ENCODE data around the gene SLIT1.
"Not testable (repeated sequence)": the region's sequence is repeated elsewhere in the genome, so short reads cannot be mapped to it uniquely, and the experiment has no call there.

Gene SLIT1

GRCh38 chr10:97087296-97087695 is 98.5 kb downstream of the SLIT1 start:
- no peaks in the 10 kb centered on the region for H3K4me1 ChIP-seq (ENCODE audit: insufficient read depth, low read length, severe bottlenecking)
- TF ChIP-seq CTCF (IDR thresholded peaks at IDR 0.05; ENCODE audit: low read length) (no peak), EZH2 (IDR thresholded peaks at IDR 0.05; ENCODE audit: borderline replicate concordance, low read length) (no peak)
- H3K79me2 ChIP-seq (ENCODE audit: insufficient read depth, low read length), result no peaks in the 10 kb centered on the region
- no peak overlapping the region for H3K4me3 ChIP-seq (ENCODE audit: low read depth, low read length, poor library complexity, severe bottlenecking)
- H3F3A ChIP-seq (ENCODE audit: insufficient read depth, low read length), result no peaks in the 10 kb centered on the region
- H4K20me1 ChIP-seq (ENCODE audit: insufficient read depth, low read length), result no peaks in the 10 kb centered on the region
- no peak overlapping the region for H2AFZ ChIP-seq (ENCODE audit: low read length)
- no peak overlapping the region for H3K27ac ChIP-seq (ENCODE audit: low read depth, low read length, poor library complexity, severe bottlenecking)
- no peaks in the 10 kb centered on the region for H3K9me3 ChIP-seq (ENCODE audit: low read length)
- H3K27me3 ChIP-seq (ENCODE audit: insufficient read depth, low read length), result no peaks in the 10 kb centered on the region
- no peaks in the 10 kb centered on the region for H3K36me3 ChIP-seq (ENCODE audit: insufficient read depth, low read length)
- no peak overlapping the region for H3K9ac ChIP-seq (ENCODE audit: low read length)
- no peak overlapping the region for H3K4me2 ChIP-seq (ENCODE audit: low read length)
- no peaks in the 10 kb centered on the region for H3K9me2 ChIP-seq (ENCODE audit: low read depth, low read length)

- Histone ChIP-seq H3K27me3 (ENCODE audit: insufficient read depth, low read length) (no peaks in the 10 kb centered on the region), H3K27ac (ENCODE audit: low read depth, low read length, poor library complexity, severe bottlenecking) (no peak overlapping the region), H3K4me3 (ENCODE audit: low read depth, low read length, poor library complexity, severe bottlenecking) (no peak overlapping the region), H3F3A (ENCODE audit: insufficient read depth, low read length) (no peaks in the 10 kb centered on the region), H3K4me1 (ENCODE audit: insufficient read depth, low read length, severe bottlenecking) (no peaks in the 10 kb centered on the region), H3K4me2 (ENCODE audit: low read length) (no peak overlapping the region), H3K9me2 (ENCODE audit: low read depth, low read length) (no peaks in the 10 kb centered on the region), H3K36me3 (ENCODE audit: insufficient read depth, low read length) (no peaks in the 10 kb centered on the region), H2AFZ (ENCODE audit: low read length) (no peak overlapping the region), H3K9me3 (ENCODE audit: low read length) (no peaks in the 10 kb centered on the region), H4K20me1 (ENCODE audit: insufficient read depth, low read length) (no peaks in the 10 kb centered on the region), H3K9ac (ENCODE audit: low read length) (no peak overlapping the region), H3K79me2 (ENCODE audit: insufficient read depth, low read length) (no peaks in the 10 kb centered on the region)
- TF ChIP-seq EZH2 (IDR thresholded peaks at IDR 0.05; ENCODE audit: borderline replicate concordance, low read length), result no peak
- TF ChIP-seq CTCF (IDR thresholded peaks at IDR 0.05; ENCODE audit: low read length), result no peak
Measured at GRCh38 chr10:97086530-97086929, 99.2 kb downstream of the SLIT1 start.

- Histone ChIP-seq H3K79me2 (ENCODE audit: insufficient read depth, low read length) (no peaks in the 10 kb centered on the region), H3F3A (ENCODE audit: insufficient read depth, low read length) (no peaks in the 10 kb centered on the region)
Measured at GRCh38 chr10:97083228-97083829, 102.4 kb downstream of the SLIT1 start.

GRCh38 chr10:97082575-97082974 is 103.2 kb downstream of the SLIT1 start:
- not testable (repeated sequence) for H2AFZ ChIP-seq (ENCODE audit: low read length); H3K36me3 ChIP-seq (ENCODE audit: insufficient read depth, low read length); H3K79me2 ChIP-seq (ENCODE audit: insufficient read depth, low read length); H3K9me3 ChIP-seq (ENCODE audit: low read length); H3K27me3 ChIP-seq (ENCODE audit: insufficient read depth, low read length); H4K20me1 ChIP-seq (ENCODE audit: insufficient read depth, low read length); H3K4me3 ChIP-seq (ENCODE audit: low read depth, low read length, poor library complexity, severe bottlenecking); H3K27ac ChIP-seq (ENCODE audit: low read depth, low read length, poor library complexity, severe bottlenecking); H3F3A ChIP-seq (ENCODE audit: insufficient read depth, low read length); H3K9ac ChIP-seq (ENCODE audit: low read length); H3K4me2 ChIP-seq (ENCODE audit: low read length); H3K4me1 ChIP-seq (ENCODE audit: insufficient read depth, low read length, severe bottlenecking); H3K9me2 ChIP-seq (ENCODE audit: low read depth, low read length)

More at GRCh38 chr10:97083228-97083829, 102.4 kb downstream of the SLIT1 start:
- Histone ChIP-seq H3K9ac (ENCODE audit: low read length) (no peak overlapping the region), H3K4me3 (ENCODE audit: low read depth, low read length, poor library complexity, severe bottlenecking) (no peak overlapping the region), H2AFZ (ENCODE audit: low read length) (no peak overlapping the region), H3K36me3 (ENCODE audit: insufficient read depth, low read length) (no peaks in the 10 kb centered on the region), H3K4me2 (ENCODE audit: low read length) (no peak overlapping the region), H3K27me3 (ENCODE audit: insufficient read depth, low read length) (no peaks in the 10 kb centered on the region), H3K4me1 (ENCODE audit: insufficient read depth, low read length, severe bottlenecking) (no peaks in the 10 kb centered on the region), H4K20me1 (ENCODE audit: insufficient read depth, low read length) (no peaks in the 10 kb centered on the region), H3K9me2 (ENCODE audit: low read depth, low read length) (no peaks in the 10 kb centered on the region), H3K9me3 (ENCODE audit: low read length) (no peaks in the 10 kb centered on the region), H3K27ac (ENCODE audit: low read depth, low read length, poor library complexity, severe bottlenecking) (no peak overlapping the region)
- TF ChIP-seq EZH2 (IDR thresholded peaks at IDR 0.05; ENCODE audit: borderline replicate concordance, low read length) (no peak), CTCF (IDR thresholded peaks at IDR 0.05; ENCODE audit: low read length) (no peak)
